GM18511 (cell line): ENCODE measurements around the gene MAP4.

ENCODE experiments used
- ATAC-seq: cut with Tn5 transposase; IDR thresholded peaks from one replicate; pipeline ENCODE4 v1.9.1; 2021; ENCODE audit warnings: mild to moderate bottlenecking, moderate library complexity; ENCODE audit not compliant: unreplicated experiment

Gene MAP4

DNA sequence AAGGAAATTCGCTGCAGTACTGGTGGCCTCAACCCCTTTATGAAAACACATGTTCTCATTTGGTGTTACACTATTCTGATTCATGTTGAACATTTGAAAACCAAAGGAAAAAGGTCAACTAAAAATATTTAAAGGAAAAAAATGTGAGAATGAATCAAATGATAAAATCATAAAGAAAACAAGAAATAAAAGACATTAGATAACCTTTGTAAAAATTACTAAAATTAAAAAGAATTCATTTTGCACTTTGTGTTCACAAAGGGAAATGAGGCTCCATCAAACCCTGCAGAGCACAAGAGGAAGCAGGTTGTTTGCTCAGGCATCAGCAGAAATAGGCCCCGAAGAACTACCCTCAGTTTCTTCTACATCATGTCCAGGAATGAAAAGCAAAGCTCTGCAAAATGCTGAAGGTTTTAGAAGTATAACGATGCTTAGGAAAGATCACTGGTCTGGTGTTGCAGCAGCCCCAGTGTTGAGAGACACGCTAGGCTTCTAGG, 41.2 kb downstream of the MAP4 start:
- no peak for ATAC-seq

DNA sequence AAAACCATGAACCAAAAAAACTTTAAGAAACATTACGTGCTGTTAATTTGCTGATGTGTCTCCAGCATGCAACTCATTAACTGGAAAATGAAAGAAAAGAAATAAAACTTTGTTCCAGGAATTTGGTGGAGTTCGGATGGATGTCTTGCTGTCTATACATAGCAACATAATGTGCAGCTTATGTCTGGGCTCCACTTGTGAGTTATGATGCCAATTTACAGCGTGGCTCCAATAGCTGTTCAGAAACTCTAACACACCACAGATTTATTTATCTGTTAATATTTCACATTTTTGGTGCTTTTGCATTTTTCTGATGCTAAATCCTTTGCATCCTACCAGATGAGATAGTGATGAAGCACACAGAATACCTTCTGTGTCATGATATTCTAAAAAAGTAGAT, 45.1 kb downstream of the MAP4 start:
- no peak for ATAC-seq

DNA sequence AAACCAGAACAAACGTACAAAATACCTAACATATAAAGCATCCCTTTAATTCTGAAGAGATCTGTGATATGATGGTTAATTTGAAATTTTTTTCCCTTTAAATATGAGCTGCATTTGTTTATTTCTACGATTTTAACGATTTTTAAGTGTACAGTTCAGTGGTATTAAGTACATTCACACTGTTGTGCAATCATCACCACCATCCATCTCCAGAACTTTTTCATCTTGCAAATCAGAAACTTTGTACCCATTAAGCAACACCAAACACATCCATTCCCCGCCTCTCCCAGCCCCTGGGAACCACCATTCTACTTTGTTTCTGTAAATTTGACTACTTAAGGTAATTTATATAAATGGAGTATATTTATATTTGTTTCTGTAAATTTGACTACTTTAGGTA, 51.5 kb downstream of the MAP4 start:
- no peak for ATAC-seq

DNA sequence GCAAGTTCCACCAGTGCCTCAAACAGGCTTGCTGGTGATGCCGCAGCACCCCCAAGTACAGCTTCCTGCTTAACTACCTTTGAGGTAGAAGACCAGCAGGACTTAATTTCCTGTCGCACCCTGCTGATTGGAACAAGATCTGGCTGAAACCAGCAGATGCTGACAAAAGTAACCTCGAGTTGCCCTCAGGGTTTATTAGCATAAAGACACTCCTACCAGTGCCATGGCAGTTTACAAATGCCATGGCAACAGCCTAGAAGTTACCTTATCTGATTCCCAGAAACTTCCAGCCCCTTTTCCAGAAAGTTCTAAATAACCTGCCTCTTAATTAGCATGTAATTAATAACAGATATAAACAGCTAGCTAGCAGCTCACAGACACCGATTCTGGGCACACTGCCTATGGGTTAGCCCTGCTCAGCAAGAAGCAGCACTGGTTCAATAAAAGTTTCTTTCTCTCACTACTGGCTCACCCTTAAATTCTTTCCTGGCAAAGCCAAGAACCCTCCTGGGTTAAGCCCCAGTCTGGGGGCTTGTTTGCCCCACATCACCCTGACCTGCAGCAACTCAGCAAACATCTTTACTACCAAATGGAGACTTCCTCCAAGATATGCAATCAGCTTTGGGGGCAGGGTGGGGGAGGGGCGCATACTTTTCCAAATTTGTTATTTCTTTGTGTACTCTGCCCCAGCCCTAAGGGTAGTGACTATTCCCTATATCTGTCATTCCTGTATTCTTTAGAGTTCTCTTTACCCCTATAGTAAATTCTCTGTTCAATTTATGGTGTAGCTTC, 54.2 kb downstream of the MAP4 start:
- no peak for ATAC-seq

DNA sequence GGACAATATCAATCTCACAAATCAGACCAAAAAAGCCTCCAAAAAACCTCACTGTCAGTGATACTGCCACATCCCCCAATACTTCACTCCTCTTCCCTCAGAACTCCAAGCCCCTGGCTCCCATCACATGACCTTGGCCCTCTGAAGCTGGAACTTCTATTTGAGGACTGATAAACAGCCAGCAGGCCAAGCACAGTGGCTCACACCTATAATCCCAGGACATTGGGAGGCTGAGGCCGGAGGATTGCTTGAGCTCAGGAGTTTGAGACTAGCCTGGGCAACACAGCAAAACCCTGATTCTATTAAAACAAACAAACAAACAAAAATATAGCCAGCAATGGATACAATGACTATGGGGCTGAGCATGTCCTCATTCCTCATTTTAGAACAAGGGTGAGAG, 55.2 kb downstream of the MAP4 start:
- no peak for ATAC-seq

DNA sequence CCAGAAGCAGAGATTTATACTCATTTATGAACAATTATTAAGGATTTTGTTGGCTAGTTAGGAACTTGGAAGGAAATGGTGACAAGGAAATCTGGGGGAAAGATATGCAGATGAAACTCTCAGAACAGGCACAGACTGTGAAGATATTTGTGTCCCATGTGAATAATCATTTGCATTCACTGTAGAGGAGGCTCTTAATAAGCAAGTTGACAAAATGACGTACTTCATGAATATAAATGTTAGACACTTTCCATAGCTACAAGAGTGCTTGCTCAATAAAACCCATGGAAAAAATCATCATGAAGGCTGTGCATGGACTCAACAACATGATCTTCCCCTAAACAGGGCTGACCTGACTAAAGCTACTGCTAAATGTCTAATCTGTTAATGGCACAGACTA, 59.7 kb downstream of the MAP4 start:
- ATAC-seq: no peak

DNA sequence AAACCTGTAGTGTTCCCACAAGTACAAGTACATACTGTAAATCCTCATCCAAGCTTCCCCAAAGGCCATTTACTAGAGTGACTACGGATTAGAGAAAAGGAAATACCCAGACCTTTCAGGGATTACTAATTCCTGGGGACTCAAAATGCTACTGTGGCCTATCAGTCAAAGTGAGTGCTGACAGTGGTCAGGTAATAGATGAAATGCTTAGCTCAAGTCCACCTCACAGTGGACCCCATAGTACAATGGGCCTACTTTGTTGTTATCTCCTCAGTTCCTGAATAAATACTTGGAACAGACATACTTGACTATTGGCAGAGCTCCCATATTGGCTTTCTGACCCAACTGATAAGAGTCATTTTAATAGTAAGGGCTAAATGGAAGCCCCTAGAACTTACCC, 61.6 kb downstream of the MAP4 start:
- ATAC-seq: no peak

DNA sequence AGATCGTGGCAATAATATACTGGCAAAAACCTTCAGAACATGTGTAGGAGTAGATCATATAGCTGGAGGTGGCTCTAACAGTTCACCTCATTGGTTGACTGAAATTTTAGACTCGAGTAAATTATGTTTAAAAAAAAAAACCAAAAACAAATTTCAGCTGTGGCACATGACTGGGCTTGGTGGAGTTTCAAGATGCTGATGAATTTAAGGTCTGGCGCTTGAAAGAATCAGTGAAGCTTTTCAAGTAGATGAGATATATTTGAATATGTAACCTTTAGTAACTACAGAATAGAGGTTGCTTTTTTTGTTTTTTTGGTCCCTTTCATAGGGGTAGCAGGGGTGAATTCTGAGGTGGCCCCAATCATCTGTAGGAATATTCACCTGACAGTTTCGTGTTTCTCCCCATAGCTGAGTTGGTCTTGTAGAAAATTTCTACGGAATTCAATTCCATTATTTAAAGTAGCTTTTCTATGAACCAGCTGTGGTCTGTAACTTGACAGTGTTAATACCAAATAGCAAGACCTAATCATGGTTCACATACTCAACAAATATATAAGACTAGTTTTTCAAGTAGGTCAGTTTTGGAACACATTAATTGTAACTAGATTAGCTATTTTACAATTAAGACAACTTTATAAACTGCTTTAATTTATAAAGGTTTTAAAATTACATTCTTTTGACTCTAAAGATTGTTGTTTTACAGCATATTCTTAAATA, 65.6 kb downstream of the MAP4 start:
- peak; percentile 37 for ATAC-seq

DNA sequence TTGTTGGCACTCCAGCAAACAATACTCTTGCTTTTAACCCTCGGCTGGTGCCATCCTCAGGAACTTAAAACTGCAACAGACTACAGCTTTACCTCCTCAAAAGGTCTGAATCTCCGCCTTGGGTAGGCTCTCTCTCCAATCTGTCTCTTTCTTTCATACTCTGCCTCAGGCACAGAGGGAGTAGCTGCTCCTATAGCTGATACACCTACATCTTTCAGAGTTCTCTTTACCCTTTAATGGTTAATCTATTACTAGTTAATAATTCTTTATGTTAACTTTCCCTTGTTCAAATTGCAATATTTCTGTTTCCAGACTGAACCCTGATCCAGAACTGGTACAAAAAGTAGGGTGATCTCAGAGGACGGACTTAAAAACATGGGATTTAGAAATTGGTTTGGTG, 66.2 kb downstream of the MAP4 start:
- peak; percentile 69 for ATAC-seq

DNA sequence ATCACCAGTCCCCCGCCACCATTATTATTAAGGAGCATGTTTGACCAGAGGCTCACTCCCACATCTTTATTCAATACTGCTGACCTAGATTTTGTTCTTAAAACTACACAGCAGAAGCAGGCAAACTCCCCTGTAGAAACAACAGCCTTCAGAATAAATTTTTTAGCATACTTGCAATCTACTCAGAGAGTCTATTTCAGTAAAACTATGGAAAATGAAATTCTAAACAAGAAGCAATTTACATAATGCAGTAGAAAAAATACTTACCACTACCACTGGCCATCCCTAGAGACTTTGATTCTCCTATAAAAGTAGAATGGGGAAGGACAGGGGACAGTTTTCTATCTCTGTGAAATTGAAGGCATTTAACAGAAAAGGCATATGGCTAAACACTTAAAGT, 76.0 kb downstream of the MAP4 start:
- no peak for ATAC-seq

DNA sequence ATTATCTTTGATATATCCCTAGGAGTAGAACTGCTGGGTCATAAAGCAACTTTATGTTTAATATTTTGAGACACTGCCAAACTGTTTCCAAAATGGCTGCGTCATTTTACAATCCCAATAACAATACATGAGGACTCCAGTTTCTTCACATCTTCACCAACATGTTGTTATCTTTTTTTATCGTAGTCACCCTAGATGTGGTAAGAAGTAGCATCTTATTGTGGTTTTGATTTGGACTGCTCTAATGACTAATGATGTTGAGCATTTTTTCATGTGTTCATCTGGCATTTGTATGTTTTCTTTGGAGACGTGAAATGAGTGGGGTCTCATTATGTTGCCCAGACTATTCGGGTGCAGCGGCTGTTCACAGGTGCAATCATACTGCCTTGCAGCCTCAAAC, 83.8 kb downstream of the MAP4 start:
- ATAC-seq: no peak

DNA sequence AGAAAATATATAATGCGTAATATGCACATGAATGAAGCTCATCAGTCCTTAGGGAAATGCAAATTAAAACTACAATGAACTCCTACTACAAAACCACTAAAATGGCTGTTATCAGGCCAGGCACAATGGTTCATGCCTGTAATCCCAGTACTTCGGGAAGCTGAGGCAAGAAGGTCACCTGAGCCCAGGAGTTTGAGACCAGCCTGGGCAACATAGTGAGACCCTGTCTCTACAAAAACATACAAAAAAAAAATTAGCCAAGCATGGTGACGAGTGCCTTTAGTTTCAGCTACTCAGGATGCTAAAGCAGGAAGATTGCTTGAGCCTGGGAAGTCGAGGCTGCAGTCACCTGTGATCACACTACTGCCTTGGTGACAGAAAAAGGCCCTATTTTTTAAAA, 85.2 kb downstream of the MAP4 start:
- no peak for ATAC-seq

DNA sequence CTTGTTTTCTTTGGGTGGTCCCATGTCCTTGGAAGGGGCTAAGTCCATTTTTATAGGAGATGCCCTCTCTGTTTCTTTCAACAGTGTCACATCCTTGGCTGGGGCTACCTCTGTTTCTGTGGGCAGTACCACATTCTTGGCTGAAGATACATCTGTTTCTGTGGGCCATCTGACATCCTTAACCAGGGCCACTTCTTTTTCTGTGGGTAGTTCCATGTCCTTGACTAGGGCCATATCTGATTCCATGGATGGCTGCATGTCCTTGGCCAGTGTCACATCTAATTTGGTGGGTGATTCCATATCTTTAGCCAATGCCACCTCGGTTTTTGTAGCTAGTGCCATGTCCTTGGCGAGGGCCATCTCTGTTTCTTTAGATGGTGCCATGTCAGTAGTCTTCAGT, 99.5 kb downstream of the MAP4 start:
- ATAC-seq: no peak

DNA sequence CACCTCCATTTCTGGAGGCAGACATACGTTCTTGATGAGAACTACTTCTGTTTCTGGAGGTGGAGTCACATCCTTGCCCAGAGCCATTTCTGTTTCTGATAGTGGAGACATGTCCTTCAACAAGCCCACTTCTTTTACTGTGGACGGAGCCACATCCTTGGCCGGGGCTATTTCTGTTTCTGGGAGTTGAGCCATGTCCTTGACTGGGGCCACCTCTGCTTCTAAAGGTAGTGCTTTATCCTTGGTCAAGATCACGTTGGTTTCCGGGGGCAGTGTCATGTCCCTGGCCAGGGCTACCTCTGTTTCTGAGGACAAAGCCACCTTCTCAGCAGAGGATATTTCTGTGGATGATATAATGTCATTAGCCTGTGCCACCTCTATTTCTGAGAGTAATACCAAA, 100.0 kb downstream of the MAP4 start:
- no peak for ATAC-seq

DNA sequence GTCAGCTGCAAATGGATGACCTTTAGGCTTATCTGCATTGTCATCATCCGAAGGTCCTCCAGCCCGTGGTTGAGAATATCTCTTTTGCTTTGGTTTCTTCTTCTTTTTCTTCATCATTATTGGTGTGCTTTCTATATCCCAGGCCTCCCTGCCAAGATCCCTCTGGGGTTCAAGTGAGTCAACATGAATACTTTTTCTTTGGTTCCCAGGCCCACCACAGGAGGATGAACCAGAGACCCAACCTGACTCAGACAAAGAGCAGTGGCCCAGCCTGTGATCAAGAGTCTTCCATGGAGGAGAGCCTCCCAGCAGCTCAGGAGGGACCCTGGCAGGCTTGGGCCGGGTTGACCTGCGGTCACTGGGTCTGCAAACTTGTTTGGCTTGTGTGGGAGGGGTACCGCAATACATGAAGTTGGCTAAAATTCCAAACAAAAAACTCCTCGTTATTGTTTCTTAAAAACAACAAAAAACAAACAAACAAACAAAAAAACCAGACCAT, 104.2 kb downstream of the MAP4 start:
- ATAC-seq: no peak

DNA sequence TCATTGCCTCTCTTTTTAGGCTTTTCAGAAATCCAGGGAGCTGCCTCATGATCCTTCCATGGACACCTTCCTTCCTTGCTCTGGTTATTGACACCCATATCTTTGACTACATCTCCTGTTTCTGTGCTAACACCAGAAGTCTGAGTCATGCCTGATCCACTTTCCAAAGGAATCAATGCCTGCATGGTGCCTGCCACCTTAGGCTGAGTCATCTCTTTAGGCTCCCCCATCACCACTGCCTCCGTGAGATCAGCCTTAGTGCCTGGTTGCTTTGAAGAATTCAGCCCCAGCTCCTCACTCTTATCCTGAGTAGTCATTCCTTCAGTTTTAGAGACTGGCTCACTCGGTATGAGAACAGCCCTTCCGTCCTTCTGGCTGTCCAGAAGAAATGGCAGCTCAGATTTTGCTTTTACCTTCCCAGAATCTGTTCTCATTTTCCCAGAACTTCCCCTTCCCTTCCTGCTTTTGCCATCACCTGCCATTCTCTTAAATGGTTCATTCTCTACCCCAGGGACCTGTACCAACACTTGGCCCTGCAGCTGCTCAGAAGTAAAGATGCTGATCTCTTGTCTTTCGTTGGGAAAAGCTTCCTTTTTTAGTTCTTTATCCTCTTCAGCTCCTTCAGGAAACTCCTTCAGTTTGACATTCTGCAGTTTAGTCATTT, 105.3 kb downstream of the MAP4 start:
- ATAC-seq: no peak

DNA sequence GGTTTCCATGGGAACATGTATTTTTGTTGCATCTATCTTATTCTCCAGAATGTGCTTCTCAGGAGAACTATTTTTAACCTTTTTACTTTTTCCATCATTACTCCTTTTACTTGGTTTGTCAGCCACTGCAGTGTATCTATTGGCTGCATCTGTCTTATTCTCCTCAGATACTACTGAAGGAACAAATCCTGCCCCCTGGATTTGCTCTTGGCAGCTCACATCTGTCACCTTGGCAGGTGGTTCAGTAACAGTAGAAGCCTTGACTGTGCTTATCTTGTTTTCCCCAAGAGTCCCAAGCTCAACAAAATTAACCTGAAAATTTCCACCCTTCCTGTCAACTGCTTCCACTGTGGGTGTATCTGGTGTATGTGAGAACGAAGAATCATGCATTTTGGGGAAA, 106.0 kb downstream of the MAP4 start:
- no peak for ATAC-seq

DNA sequence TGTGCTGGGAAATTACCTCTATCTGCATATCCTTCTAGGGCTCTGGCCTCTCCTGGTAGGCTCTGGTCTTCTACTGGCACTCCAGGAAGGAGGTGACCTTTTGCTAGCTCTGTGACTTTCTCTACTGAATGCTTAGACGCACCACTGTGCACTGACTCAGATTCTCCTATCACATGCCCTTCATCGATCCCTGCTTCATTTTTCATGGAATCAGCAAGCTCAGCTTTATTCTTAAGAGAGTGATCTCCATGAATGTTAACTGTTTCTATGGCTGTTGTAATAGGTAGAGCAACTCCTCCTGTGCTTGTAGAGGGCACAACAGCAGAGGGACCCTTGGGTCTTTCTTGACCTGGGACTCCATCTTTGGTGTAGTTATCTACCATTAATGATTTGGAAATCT, 106.6 kb downstream of the MAP4 start:
- ATAC-seq: no peak

DNA sequence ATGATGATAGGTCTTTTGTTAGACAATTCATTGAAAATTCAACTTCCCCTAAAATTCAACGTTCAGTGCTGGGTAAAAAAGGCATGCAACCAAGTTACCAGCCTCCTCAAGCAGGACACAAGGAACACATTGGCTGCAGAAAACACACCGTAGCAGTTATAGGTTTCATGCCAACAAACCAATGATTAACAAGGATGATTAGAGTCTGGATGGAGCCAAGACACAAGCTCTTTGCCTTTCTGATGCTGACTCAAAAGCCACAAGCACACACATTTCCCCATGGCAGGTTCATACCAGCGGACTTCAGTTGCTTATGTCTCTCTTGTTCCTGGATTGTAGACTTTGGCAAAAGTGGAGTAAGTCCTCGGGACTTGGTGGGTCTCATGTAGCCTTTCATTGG, 107.5 kb downstream of the MAP4 start:
- no peak for ATAC-seq

DNA sequence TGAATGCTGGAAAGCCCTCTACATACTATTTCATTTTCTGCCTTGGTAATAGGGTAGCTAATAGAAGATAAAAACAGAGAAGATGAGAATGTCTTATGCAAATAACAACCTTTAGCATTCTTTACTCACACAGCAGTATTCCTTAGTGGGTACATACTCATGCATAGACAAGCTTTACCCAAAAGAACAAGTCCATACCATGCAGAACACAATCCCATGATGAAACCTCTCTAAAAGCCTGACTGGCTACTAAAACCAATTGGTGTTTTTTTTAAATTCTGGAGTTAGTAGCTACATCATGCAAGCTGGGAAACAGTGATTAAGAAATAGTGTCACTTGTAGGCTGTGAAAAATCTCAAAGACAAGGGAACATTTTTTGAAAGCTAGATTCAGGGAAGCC, 108.4 kb downstream of the MAP4 start:
- ATAC-seq: no peak

DNA sequence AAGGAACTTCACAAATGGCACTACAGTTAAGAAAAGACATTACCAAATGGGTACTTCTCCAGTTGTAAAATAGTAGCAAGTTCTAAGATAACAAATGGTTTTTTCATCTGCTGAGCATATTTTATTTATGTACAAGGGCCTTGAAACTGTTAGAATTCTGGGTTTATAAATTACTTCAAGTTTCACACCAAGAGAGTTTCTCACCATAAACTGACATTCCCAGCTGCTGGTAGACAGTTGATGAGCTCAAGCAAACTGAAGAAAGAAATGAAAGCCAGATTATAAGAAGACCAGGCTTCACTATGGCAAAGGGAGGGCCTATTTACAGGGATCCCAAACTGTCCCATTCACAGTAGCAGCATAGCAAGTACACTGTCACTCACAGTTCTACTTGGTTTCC, 113.5 kb downstream of the MAP4 start:
- no peak for ATAC-seq
